Stimulated activated CD8-positive, alpha-beta memory T cell treated with anti-CD3 and anti-CD28 coated beads, Interleukin-4, amount 100 ng/mL, for 24 hours (primary cell): ENCODE results near the gene ATXN7L1.

ENCODE experiments used
- DNase-seq: peaks from one replicate; pipeline ENCODE4 v3.0.0-alpha.2; 2020; ENCODE audit warnings: low read depth

ATXN7L1 gene, protein sequence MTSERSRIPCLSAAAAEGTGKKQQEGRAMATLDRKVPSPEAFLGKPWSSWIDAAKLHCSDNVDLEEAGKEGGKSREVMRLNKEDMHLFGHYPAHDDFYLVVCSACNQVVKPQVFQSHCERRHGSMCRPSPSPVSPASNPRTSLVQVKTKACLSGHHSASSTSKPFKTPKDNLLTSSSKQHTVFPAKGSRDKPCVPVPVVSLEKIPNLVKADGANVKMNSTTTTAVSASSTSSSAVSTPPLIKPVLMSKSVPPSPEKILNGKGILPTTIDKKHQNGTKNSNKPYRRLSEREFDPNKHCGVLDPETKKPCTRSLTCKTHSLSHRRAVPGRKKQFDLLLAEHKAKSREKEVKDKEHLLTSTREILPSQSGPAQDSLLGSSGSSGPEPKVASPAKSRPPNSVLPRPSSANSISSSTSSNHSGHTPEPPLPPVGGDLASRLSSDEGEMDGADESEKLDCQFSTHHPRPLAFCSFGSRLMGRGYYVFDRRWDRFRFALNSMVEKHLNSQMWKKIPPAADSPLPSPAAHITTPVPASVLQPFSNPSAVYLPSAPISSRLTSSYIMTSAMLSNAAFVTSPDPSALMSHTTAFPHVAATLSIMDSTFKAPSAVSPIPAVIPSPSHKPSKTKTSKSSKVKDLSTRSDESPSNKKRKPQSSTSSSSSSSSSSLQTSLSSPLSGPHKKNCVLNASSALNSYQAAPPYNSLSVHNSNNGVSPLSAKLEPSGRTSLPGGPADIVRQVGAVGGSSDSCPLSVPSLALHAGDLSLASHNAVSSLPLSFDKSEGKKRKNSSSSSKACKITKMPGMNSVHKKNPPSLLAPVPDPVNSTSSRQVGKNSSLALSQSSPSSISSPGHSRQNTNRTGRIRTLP

DNA sequence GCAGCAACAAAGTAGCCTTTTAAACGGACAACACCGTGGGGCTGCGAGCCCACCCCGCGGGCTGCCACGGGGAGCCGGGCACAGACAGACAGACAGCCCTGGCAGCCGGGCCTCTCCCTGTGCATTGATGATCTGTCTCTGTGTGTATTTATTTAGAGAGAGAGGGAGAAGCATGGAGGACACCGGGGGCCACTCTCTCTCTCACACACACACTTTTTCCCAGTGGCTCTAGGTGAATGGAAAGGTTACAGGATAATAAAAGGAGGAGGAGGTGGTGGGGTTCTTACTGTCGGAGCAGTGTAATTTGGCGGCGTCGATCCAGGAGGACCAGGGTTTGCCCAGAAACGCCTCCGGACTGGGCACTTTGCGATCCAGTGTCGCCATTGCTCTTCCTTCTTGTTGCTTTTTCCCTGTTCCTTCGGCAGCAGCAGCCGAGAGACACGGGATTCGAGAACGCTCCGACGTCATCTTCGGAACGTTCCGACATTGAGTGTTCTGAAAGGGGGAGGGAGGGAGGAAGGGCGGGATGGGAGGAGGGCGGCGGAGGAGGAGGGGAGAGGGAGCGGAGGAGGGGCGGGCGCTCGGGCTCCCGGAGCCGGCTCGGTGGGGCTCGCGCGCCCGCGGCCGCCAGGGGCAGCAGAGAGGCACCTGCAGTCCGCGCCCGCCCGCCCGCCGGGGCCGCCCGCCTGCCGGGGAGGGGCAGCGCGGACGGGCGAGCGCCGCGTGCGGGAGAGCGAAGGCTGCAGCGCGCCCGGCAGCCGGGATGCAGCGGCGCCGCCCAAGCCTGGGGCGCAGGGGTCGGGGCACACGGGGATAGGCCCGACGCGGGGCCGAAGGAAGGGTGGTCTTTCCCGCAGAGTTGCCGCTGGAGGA lies at the start of gene ATXN7L1:
Gene ATXN7L1 (minus strand): TSS at position 509 of the 873 bp plus-strand sequence. CDS start 41 bp downstream, at position 468.
- peak; percentile 88 for DNase-seq

DNA sequence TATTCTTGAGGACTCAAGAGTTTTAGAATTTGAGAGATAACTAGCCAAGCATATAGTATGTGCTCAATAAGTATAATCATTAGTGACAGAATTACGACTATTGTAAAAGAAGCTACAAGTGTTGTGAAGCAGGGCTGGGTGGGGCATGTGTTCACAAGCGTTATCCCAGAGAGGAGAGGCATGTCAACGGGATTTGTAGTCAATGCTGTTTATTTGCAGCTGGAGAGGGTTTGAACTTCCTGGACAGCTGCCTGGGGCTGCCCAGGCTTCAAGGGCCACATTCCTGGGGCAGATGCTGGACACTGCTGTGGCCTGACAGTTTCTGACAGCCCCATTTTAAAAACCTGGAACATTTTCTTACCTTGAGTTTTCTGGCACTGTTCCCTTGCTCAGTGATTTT lies 49.7 kb upstream of the ATXN7L1 start:
- DNase-seq, result no peak

GRCh38 chr7:105924945-105925344 lies 48.5 kb upstream of the ATXN7L1 start:
- peak; percentile 2 for DNase-seq

DNA sequence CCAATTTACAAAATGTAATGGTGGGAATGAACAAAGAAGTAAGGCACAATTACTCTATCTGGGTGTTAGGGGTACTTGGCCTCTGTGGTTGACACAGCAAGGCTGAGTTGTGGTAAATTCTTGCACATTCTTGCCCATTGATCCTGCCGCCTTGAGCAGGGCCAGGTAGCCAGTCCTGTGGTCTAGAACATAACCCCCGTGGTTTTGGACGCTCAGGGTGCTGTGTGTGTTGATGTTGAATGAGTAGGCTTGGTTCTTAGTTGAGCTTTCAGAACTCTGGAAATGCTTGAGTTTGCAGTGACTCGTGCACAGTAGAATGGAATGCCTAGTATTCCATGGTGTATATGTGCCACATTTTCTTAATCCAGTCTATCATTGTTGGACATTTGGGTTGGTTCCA lies 44.4 kb upstream of the ATXN7L1 start:
- no peak for DNase-seq

DNA sequence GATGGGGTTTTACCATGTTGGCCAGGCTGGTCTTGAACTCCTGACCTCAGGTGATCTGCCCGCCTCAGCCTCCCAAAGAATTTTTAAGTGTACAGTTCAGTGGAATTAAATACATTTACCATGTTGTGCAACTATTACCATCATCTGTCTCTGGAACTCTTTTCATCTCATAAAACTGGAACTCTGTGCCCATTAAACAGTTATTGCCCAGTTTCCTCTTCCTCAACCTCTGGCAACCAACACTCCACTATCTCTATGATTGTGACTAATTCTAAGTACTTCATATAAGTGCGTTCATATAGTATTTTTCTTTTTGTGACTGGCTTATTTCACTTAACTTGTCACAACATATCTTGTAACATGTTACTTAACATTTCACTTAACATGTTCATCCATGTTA lies 41.3 kb upstream of the ATXN7L1 start:
- DNase-seq, result no peak

GRCh38 chr7:105916603-105917002 lies 40.2 kb upstream of the ATXN7L1 start:
- DNase-seq, result no peak

- DNase-seq, result no peak
Observed at GRCh38 chr7:105913947-105914346, 37.5 kb upstream of the ATXN7L1 start.

DNA sequence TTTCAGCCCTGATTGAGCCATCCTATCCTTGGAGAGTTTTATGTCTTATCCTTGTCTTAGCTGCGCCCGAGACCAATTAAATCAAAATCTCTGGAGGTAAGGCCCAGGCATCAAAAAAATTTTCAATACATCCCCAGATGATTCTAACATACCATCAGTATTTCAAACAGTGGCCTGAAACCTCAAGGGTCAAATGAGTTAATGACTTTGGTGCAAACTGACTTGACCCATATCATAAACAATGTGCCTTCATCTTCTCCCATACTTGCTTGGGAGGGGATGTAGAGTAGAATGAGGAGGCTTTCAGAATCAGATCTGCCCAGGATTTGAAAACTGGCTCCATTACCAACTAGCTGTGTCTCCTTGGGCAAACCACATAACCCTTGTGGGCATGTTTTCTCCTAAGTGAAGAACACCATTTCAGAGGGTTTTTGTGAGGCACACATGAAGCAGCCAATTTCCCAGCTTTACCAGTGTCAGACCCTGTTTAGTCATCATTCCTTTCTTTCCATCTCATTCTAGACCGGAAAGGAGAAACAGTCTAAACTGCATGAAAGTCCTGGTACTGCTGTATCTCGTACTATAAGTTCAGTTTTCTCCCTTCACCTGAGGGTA lies 35.7 kb upstream of the ATXN7L1 start:
- no peak for DNase-seq

- DNase-seq, result peak; percentile 4
Observed at GRCh38 chr7:105910172-105910571, 33.8 kb upstream of the ATXN7L1 start.

- DNase-seq, result no peak
Observed at GRCh38 chr7:105909742-105910141, 33.3 kb upstream of the ATXN7L1 start.

GRCh38 chr7:105907129-105907846 lies 30.9 kb upstream of the ATXN7L1 start:
- no peak for DNase-seq

GRCh38 chr7:105906695-105907094 lies 30.3 kb upstream of the ATXN7L1 start:
- DNase-seq, result no peak

DNA sequence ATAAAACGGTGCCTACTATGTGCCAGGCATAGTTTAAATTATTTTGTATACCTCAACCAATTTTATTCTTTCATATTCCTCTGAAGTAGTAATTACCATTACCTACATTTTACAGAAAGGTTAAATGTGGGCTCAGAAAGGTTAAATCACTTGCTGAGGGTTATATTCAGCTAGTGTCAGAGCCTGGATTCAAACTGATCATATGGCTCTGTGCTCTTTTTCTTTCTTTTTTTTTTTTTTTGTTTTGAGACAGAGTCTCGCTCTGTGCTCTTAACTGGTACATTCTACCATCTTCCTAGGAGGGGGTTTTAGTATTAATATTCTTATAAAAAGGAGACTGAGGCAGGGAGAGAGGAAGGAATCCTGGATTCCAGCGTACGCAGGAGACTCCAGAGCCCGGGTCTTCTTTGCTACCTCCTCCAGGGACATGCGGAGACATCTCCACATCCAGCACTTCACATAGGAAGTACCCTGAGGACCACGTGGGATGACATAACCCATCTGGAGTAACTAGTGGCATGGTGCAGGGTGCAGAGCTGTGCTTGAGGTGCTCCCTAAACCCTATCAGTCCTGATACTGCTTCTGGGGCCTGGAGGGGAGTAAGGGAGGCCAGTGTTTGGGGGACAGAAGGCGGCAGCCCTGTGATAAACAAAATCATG lies 29.6 kb upstream of the ATXN7L1 start:
- DNase-seq, result no peak

DNA sequence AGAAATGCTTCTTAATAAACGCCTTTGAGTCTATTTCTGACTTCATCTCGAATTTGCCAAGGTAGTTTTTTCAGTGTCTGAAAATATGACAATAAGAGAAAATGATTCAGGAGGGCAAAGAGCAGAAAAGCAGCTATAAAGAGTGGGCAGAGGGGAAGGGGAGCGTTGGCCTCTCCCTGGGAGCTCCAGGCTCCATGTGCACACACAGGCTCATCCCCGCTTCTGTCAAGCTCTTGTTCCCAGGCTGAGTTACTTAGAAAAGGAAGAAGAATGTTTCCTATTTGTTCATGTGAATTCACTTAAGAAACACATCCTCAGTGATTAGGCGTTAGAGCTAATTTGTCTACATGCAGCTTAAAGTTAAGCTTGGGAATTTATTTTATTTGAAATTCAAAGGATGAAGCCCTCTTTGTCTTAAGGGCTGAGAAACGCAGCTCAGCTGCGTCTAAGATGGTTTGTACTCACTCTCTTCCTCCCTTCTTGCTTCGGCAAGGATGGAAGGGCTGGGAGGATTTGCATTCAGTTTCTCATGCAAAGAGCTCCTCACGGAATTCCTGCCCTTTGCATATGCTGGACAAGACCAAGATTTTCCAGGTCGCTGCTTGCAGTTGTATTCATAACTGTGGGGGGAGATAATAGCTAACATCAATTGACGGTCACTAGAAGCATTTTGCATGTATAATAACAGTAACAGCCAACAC lies 29.0 kb upstream of the ATXN7L1 start:
- DNase-seq, result no peak

DNA sequence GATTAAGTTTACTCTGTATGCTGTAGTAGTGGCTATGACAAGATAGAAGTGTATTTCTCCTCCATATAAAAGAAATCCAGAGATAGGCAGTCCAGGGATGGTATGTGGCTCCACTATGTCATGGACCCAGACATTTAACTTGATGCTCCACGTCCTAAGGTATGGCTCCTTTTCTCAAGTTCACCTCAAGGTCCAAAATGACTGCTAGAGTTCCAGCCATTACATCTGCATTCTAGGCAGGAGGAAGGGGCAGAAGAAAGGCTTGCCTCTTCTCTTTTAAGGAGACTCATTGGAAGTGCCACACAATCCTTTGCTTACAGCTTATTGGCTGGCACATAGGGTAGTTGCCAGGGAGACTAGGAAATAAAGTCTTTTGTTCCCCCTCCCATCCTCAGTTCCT lies 27.7 kb upstream of the ATXN7L1 start:
- no peak for DNase-seq

GRCh38 chr7:105902325-105902911 lies 26.0 kb upstream of the ATXN7L1 start:
- DNase-seq, result no peak

GRCh38 chr7:105897999-105898398 lies 21.6 kb upstream of the ATXN7L1 start:
- no peak for DNase-seq

DNA sequence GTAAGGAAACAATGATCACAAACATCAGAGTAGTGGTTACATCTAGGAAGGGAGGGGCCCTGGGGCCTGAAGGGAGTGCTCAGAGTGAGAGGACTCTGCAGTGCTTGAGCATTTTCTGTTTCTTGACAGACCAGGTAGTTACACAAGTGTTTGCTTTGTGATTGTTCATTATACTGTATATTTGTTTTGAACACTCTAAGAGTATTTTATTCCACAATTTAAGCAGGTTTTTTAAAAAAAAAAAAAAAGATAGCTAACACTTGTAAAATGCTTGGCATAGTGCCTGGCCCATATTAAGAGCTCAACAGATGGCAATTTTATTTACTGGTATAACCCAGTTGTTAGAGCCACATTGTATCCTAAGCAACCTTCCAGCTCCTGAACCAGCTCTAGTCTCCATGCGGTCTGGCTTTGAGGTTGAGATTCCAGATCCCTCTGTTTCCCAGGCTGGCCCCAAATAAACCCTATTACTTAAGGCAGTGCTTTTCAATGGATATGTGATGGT lies 20.1 kb upstream of the ATXN7L1 start:
- DNase-seq, result no peak

GRCh38 chr7:105894131-105894530 lies 17.7 kb upstream of the ATXN7L1 start:
- no peak for DNase-seq
